ENCODE data around the gene NPAS2. TPM values are rescaled to one million over a fixed set of nuclear protein-coding genes. Genes with fewer than 3 reads are reported as not detected.

Gene NPAS2
- total and polyA plus RNA-seq, 2 of the 8 experiments (the other 6 are each of a cell fraction or from before 2014, with no cell fraction given): 1.8 to 1.9 TPM

DNA sequence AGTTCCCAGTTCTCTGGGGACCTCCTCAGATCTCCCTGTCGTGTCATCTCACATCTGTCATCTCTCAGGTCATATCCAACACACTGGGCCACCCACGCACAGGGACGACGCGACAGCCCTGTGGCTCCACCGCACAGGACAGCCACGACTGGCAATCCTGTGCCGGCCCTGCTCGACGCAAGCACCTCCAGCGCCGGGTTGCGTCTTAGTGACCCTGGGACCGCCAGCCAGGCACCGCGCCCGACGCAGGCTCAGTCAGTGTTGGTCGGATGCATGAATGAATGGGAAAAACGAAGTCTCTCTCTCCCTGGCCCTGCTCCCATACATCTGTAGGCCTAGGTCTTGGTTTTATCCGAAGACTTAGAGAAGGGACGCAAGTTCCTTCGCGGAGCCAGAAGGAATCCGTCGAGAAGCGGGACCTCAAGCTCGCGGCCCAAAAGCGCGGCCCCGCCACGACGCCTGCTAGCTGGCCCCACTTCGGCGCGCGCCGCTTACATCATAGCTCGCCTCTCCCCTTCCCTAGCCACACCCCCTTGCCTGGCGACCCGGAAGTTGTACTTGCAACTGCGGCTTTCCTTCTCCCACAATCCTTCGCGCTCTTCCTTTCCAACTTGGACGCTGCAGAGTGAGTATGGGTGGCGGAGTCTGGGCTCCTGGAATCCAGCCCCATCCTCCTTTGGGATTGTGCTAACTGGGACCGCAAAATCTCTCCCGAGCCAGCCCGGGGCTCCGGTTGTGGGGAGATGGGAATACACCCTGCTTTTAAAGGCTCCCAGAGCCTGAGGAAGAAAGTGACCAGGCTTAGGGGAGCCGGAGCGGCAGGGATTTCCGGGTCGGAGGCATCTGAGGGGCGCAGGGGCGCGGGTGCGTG is 182.0 kb downstream of the NPAS2 start, which contains the start of gene RPL31 (continued):
- TF ChIP-seq, protein P1, sequence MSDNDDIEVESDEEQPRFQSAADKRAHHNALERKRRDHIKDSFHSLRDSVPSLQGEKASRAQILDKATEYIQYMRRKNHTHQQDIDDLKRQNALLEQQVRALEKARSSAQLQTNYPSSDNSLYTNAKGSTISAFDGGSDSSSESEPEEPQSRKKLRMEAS (IDR thresholded peaks at IDR 0.05): peak; percentile 99
- TF ChIP-seq, protein P2, sequence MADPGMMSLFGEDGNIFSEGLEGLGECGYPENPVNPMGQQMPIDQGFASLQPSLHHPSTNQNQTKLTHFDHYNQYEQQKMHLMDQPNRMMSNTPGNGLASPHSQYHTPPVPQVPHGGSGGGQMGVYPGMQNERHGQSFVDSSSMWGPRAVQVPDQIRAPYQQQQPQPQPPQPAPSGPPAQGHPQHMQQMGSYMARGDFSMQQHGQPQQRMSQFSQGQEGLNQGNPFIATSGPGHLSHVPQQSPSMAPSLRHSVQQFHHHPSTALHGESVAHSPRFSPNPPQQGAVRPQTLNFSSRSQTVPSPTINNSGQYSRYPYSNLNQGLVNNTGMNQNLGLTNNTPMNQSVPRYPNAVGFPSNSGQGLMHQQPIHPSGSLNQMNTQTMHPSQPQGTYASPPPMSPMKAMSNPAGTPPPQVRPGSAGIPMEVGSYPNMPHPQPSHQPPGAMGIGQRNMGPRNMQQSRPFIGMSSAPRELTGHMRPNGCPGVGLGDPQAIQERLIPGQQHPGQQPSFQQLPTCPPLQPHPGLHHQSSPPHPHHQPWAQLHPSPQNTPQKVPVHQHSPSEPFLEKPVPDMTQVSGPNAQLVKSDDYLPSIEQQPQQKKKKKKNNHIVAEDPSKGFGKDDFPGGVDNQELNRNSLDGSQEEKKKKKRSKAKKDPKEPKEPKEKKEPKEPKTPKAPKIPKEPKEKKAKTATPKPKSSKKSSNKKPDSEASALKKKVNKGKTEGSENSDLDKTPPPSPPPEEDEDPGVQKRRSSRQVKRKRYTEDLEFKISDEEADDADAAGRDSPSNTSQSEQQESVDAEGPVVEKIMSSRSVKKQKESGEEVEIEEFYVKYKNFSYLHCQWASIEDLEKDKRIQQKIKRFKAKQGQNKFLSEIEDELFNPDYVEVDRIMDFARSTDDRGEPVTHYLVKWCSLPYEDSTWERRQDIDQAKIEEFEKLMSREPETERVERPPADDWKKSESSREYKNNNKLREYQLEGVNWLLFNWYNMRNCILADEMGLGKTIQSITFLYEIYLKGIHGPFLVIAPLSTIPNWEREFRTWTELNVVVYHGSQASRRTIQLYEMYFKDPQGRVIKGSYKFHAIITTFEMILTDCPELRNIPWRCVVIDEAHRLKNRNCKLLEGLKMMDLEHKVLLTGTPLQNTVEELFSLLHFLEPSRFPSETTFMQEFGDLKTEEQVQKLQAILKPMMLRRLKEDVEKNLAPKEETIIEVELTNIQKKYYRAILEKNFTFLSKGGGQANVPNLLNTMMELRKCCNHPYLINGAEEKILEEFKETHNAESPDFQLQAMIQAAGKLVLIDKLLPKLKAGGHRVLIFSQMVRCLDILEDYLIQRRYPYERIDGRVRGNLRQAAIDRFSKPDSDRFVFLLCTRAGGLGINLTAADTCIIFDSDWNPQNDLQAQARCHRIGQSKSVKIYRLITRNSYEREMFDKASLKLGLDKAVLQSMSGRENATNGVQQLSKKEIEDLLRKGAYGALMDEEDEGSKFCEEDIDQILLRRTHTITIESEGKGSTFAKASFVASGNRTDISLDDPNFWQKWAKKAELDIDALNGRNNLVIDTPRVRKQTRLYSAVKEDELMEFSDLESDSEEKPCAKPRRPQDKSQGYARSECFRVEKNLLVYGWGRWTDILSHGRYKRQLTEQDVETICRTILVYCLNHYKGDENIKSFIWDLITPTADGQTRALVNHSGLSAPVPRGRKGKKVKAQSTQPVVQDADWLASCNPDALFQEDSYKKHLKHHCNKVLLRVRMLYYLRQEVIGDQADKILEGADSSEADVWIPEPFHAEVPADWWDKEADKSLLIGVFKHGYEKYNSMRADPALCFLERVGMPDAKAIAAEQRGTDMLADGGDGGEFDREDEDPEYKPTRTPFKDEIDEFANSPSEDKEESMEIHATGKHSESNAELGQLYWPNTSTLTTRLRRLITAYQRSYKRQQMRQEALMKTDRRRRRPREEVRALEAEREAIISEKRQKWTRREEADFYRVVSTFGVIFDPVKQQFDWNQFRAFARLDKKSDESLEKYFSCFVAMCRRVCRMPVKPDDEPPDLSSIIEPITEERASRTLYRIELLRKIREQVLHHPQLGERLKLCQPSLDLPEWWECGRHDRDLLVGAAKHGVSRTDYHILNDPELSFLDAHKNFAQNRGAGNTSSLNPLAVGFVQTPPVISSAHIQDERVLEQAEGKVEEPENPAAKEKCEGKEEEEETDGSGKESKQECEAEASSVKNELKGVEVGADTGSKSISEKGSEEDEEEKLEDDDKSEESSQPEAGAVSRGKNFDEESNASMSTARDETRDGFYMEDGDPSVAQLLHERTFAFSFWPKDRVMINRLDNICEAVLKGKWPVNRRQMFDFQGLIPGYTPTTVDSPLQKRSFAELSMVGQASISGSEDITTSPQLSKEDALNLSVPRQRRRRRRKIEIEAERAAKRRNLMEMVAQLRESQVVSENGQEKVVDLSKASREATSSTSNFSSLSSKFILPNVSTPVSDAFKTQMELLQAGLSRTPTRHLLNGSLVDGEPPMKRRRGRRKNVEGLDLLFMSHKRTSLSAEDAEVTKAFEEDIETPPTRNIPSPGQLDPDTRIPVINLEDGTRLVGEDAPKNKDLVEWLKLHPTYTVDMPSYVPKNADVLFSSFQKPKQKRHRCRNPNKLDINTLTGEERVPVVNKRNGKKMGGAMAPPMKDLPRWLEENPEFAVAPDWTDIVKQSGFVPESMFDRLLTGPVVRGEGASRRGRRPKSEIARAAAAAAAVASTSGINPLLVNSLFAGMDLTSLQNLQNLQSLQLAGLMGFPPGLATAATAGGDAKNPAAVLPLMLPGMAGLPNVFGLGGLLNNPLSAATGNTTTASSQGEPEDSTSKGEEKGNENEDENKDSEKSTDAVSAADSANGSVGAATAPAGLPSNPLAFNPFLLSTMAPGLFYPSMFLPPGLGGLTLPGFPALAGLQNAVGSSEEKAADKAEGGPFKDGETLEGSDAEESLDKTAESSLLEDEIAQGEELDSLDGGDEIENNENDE (IDR thresholded peaks at IDR 0.05; ENCODE audit: insufficient replicate concordance, low read length): no peak
- TF ChIP-seq BCL11A (IDR thresholded peaks at IDR 0.05; ENCODE audit: low read depth in 2 of 2, low read length in 2 of 2): no peak
- no peak for TF ChIP-seq SAP30 (IDR thresholded peaks at IDR 0.05; ENCODE audit: insufficient read depth, insufficient replicate concordance, low read length)
- no peak for TF ChIP-seq POU5F1 (IDR thresholded peaks at IDR 0.05; ENCODE audit: low read depth, low read length)
- peak; percentile 85 for TF ChIP-seq PHF8 (conservative IDR thresholded peaks at IDR 0.05; ENCODE audit: low read depth, low read length)
- TF ChIP-seq CTBP2 (IDR thresholded peaks at IDR 0.05; ENCODE audit: borderline replicate concordance, insufficient read depth, insufficient read length, low read length): no peak
- TF ChIP-seq, protein P3, sequence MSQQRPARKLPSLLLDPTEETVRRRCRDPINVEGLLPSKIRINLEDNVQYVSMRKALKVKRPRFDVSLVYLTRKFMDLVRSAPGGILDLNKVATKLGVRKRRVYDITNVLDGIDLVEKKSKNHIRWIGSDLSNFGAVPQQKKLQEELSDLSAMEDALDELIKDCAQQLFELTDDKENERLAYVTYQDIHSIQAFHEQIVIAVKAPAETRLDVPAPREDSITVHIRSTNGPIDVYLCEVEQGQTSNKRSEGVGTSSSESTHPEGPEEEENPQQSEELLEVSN (IDR thresholded peaks at IDR 0.05): peak; percentile 99

All from H1 (cell line).